Stimulated activated CD4-positive, alpha-beta T cell treated with anti-CD3 and anti-CD28 coated beads, TNF-alpha, amount 100 ng/mL, for 48 hours (primary cell): ENCODE results near the gene CCDC80.
A peak's percentile ranks its signal among the peaks of the same experiment; 100 is the strongest.
"Not testable (repeated sequence)": the region's sequence is repeated elsewhere in the genome, so short reads cannot be mapped to it uniquely, and the experiment has no call there.

ENCODE experiments used
- DNase-seq, 3 donors: peaks; one replicate each; pipeline ENCODE4 v3.0.0-alpha.2; 2020; ENCODE audit warnings: low read depth in 3 of 3

CCDC80 gene

DNA sequence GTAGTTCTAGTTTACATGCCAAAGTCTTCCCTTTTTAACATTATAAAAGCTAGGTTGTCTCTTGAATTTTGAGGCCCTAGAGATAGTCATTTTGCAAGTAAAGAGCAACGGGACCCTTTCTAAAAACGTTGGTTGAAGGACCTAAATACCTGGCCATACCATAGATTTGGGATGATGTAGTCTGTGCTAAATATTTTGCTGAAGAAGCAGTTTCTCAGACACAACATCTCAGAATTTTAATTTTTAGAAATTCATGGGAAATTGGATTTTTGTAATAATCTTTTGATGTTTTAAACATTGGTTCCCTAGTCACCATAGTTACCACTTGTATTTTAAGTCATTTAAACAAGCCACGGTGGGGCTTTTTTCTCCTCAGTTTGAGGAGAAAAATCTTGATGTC is 57.8 kb downstream of the CCDC80 start:
- no peak for DNase-seq

DNA sequence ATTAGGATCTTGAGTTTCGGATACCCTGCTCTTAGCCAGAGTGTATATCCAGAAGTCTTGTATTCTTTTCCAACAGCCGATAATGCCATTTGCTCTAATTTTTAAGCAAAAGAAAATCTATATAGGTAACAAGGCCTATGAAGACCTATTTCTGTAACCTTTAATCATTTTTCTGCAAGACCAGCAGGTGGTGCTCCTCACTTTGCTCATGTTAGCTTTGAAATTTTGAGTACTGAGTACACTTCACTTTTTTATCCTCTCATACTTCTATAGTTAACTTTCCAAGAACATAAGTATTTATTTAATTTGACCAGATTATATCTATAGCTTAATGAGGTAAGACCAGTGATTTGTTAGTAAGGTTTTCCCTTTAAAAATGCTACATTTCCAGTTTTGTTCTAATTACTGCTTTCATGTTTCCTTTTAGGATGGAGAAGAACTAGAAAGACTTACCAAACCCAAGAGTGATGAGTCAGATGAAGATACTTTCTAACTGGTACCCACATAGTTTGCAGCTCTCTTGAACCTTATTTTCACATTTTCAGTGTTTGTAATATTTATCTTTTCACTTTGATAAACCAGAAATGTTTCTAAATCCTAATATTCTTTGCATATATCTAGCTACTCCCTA is 58.6 kb downstream of the CCDC80 start:
- DNase-seq: no peak

DNA sequence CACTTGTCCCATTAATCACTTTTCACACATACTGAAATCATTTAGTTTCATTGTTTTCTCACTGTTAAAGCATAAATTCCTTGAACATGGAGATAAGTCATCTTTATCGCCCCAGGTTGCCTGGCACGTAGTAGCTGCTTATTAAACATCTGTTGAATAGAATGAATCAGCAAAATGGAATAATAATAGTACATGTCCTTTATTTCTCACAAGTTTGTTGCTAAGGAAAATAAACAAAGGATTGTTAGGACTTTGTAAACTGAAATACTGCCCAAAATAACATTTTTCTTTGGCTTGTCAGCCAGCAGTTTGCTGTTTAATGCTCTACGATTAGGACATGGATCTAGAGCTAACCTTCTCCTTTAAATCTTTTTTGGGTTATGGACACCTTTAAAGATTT is 61.2 kb downstream of the CCDC80 start:
- DNase-seq: no peak

- no peak for DNase-seq
These were observed 61.7 kb downstream of the CCDC80 start for GRCh38 chr3:112579232-112579631.

GRCh38 chr3:112572701-112573100 is 68.2 kb downstream of the CCDC80 start:
- DNase-seq: no peak

DNA sequence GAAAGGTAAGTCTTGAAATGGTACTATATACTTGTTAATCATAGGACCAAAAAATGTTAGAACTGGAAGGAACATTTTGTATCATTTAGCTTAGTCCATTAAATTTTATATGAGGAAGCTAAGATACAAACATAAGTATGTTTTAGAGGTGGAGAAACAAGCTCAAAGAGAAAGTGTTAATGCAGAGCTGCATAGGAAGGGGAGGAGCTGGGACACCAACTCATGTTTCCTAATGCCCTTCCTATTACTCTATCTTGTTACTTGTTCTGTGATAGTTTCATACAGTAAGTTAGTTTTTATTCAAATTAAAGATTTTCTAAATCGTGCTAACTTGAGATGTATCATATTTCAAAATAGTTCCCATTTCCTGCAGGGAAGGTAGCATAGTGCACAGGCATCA is 71.7 kb downstream of the CCDC80 start:
- no peak for DNase-seq

DNA sequence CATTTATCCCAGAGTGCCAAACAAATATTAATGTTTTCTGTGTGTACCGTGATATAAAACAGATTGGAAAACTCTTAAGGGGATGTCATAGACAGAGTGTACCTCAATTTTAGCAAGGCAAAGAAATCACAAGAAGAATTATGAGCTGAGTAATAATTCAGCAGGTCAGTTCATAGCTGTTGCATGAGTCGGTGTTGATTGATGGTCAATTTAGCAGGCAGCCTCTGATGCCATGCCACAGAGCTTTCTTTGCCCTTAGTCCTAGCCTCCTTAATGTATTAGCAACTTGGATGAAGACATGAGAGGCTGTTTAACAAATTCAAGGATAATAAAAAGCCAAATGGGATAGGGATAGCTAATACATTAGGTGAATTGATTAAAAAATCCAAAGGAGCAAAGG is 72.3 kb downstream of the CCDC80 start:
- DNase-seq: no peak

DNA sequence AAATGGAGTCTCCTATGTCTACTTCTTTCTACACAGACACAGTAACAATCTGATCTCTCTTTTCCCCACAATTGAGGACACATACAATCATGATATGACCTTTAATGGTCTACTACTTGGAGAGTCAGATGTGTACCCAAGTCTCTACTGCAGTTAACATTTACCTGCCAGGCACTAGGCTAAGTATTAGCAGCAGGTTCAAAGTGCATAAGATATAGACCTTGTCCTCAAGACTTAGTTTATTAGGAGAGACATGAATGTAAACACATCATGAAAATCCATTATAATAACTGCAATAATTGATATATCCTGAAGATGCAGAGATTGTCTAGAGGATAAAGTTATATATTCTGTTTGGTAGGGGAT is 76.0 kb downstream of the CCDC80 start:
- no peak for DNase-seq

- not testable (repeated sequence) for DNase-seq
These were observed 76.5 kb downstream of the CCDC80 start for GRCh38 chr3:112564247-112564939.

GRCh38 chr3:112561734-112562529 is 79.0 kb downstream of the CCDC80 start, which contains the start of the genes ATG3 and SLC35A5:
TSS of gene ATG3 (minus strand) at chr3:112561962. CDS start at chr3:112561528, 434 bp downstream.
TSS of gene SLC35A5 (plus strand) at chr3:112562045. CDS start at chr3:112563404, 1,359 bp downstream.
- DNase-seq: peak; percentile 95 to 98 (median 96)

DNA sequence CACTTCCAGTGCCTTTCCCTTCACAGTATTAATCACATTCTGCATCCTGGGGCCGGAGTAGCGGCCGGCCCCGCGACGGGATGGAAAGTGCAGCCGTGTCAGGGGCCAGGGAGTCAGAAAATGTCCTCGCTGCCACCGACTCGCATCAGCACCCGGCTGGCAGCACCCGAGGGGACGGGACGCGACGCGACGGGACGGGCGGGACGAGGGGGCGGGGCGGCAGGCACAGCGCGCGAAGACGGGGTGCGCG is 79.5 kb downstream of the CCDC80 start:
- DNase-seq: peak in 2 of 3 donors; percentile 55 to 82

DNA sequence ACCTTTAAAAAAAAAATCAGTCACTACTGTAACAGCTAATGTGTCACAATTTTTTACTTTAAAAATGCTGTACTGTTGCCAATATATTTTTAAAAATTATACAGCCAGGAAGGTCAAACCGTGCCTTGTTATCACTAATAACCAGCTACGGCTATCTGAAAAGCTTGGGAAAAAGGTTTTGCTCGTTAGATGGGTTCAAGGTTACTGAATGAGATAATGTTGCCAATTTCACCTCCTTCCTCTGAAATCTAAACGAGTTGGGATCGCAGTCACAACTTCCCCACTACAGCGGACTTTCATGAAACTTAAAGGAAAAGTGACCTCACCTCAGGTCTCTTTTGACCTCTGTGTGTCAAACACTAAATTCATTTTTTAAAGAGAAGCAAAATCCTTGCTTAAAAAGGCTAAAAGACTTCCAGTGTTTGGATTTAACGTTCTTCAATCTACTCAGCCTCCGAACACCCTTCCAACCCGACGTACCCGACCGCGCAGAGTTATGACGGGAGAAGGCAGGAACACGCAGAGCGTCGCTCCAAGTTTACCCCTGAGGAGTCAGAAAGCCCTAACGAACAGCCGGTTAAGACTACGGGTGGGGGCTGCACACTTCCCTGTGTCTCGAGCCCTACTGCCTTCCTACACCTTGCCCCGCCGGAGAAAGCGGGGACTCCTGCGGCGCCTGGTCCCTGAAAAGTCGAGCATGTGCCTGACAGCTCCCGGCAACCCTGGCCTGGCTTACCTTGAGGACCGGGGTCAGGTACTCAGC is 80.0 kb downstream of the CCDC80 start:
- peak; percentile 60 to 76 (median 67) for DNase-seq

DNA sequence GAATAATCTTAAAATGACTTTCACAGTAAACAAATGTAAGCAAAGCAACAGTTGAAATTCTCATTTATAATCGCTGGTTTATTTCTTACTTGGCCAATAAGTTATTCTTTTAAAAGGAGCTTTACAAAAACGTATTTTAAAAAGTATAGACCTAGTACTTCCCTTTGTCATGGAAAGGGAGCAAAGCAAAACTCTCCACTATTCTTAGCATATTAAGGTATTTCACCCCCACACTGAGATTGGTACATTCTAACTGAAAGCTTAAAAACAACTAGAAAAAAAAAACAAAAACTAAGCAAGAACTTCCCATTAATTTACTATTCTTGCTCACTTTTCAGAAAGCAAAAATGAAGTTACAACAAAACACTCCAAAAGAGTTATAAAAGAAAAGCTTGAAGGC is 80.6 kb downstream of the CCDC80 start:
- no peak for DNase-seq

DNA sequence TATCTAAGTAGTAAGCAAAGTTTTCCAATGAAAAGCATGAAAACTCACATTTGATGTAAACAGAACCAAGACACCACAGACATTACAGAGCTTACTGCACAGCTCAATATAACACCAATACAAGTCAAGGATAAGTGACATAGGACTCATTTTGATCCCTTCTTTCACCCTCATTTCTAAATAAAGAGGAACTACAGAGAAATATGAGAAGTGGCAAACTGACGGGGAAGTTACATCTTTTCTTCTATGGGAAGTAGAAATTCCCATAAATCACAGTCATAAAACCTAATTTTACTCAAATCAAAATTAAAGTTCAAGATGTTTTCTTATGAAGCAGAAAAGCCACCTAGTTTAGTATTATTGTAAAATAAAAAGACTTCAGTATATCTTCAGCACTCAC is 83.0 kb downstream of the CCDC80 start:
- DNase-seq: no peak

DNA sequence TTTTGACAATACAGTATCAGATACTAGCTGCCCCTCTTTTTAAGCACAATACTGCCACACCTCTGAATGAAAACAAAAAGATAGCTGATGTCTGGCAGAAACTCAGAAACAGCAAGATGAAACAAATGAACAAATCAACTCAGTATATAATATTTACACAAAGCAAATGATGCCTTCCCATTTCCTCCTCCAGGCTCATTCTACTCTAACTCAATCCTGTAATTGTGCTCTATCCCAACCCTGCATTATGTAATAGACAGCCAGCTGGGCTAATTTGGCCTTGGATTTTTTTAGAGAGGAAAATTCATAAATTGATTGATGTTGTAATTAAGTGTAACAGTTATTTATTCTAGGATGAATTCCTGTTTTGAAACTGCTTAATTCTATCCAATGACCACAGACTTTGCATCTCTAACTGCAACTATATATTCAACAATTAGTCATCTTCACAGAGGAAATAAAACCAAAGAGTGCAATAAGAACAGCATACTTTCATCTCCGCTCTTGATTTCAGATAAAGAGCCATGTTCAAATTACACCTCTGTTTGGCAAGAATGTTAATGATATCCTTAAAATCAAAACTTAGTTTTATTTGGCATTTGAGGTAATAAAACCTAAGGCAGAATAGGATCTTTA is 85.3 kb downstream of the CCDC80 start:
- DNase-seq: no peak

DNA sequence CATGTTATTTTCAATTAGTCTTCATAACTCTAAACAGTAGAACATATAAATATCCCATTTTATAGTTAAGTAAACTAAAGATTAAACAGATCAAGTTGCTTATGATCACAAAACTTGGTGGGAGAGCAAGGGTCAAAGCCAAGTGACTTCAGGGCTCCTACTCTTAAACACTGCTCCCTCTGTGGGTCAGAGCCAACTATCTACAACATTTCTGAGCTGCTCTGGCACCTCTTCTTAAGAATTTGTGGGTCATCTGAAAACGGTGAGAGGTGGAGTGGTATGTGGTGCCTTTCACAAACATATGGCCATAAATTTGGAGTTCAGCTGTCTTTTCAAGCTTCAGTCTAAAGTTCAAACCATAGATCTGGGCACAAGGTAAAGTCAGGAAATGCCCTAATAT is 90.1 kb downstream of the CCDC80 start:
- DNase-seq: no peak
